ENCODE results near the gene SRXN1. TPM values are rescaled to one million over a fixed set of nuclear protein-coding genes. Genes with fewer than 3 reads are reported as not detected.

The SRXN1 gene
- total RNA-seq, 3 donors from 2014 or later = 16.2 to 30.2 (median 21.1) TPM

DNA sequence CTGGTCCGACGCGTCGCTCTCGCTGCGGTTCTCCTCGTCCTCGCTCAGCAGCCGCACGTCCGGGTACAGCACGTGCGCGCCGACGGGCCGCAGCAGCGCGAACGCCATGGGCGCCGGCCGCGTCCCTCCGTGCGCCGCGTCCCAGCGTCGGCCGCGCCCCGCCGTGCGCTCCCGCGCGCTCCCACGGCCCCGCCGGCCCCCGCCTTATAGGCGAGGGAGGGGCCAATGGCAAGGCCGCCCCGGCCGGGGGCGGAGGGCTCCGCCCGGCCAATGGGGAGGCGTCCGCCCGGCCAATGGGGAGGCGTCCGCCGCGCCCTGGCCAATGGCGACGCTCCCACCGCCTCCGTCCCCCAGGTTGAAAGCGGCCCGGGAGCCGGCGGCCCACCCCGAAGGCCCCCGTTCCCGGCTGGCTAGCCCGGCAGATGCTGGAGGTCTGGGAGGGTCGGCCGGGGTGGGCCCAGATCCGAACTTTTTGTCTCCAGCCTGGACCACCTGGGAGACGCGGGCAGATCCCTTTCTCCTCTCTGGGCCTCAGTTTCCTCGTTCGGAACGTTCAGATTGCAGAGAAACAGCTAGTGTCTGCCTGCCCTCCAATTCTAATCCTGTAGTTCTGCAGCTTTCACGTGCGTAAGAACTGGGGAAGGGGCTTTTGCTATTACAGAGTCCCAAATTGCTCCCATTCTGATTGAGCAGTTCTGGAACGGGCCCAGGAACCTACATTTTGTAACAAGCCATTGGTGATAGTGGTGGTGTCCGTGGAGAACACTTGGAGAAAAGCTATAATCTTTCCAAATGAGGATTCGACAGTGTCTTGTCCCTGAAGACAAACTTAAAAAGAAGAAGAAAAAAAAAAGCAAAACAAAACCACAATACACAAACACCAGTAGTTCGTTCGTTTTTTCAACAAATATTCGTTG is 42.6 kb downstream of the SRXN1 start, which contains the start of gene TCF15:
TCF15 (minus strand) TSS at position 180 of the 917 bp plus-strand sequence; CDS start at position 108, 72 bp downstream.
- no peaks in the 10 kb centered on the region for H3K4me1 ChIP-seq
- peaks cover 0 to 61% of the 10 kb centered on the region in 2 donors for H3K27me3 ChIP-seq
- H3K4me3 ChIP-seq = peak within 1 kb of the TSS; percentile 20 to 53 (median 21)
- DNase-seq (ENCODE audit: low spot score in 2 of 2) = peak in 1 of 2 donors; percentile 5
- intact Hi-C loops (cut with DNase I; ENCODE audit: low total_unique reads) = loop anchor here (10.0 kb wide), 1 partner anchor 1794 kb away; no protein-coding TSS in a partner anchor
- H3K36me3 ChIP-seq = no peaks in the 10 kb centered on the region
- no peak for TF ChIP-seq POLR2A (IDR thresholded peaks at IDR 0.05)
- TF ChIP-seq, protein P1, sequence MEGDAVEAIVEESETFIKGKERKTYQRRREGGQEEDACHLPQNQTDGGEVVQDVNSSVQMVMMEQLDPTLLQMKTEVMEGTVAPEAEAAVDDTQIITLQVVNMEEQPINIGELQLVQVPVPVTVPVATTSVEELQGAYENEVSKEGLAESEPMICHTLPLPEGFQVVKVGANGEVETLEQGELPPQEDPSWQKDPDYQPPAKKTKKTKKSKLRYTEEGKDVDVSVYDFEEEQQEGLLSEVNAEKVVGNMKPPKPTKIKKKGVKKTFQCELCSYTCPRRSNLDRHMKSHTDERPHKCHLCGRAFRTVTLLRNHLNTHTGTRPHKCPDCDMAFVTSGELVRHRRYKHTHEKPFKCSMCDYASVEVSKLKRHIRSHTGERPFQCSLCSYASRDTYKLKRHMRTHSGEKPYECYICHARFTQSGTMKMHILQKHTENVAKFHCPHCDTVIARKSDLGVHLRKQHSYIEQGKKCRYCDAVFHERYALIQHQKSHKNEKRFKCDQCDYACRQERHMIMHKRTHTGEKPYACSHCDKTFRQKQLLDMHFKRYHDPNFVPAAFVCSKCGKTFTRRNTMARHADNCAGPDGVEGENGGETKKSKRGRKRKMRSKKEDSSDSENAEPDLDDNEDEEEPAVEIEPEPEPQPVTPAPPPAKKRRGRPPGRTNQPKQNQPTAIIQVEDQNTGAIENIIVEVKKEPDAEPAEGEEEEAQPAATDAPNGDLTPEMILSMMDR (IDR thresholded peaks at IDR 0.05) = no peak
- TF ChIP-seq POLR2AphosphoS5 (IDR thresholded peaks at IDR 0.05) = no peak
- H3K9me3 ChIP-seq = no peaks in the 10 kb centered on the region
- no peak within 1 kb of the TSS for H3K27ac ChIP-seq

DNA sequence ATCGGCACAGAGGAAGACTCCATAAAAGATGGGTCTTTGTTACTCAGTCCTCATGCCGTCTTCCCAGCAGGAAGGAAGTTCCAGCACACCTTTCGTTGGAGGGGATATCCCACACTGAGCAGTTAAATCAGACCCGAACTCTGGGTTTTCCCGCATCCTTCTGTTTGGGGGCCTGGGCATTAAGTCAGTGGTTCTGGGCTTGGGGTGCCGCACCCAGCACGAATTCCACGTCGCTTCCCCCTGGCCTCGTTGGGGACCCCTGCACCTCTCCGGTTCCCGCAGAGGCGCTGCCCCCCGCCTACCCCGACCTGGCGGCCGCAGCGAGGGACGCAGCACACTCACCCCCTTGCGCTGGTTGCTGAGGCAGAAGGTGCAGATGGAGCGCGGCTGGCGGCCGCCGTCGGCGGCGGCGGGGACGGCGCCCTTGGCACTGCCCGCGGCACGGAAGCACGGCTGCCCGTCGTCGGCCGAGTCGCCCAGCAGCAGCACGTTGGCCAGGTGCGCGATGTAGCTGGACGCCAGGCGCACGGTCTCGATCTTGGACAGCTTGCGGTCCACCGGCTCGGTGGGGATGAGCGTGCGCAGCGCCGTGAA is 43.5 kb downstream of the SRXN1 start:
- H3K4me3 ChIP-seq = peak overlapping the region; percentile 20 to 53 (median 21)
- no peaks in the 10 kb centered on the region for H3K9me3 ChIP-seq
- peaks cover 0 to 59% of the 10 kb centered on the region in 2 donors for H3K27me3 ChIP-seq
- intact Hi-C loops (cut with DNase I; ENCODE audit: low total_unique reads) = no loop called here
- H3K27ac ChIP-seq = no peak overlapping the region
- DNase-seq (ENCODE audit: low spot score in 2 of 2) = no peak
- H3K4me1 ChIP-seq = no peaks in the 10 kb centered on the region
- no peaks in the 10 kb centered on the region for H3K36me3 ChIP-seq
- TF ChIP-seq POLR2AphosphoS5 (IDR thresholded peaks at IDR 0.05) = no peak
- TF ChIP-seq, protein P1 (IDR thresholded peaks at IDR 0.05) = no peak
- no peak for TF ChIP-seq POLR2A (IDR thresholded peaks at IDR 0.05)

DNA sequence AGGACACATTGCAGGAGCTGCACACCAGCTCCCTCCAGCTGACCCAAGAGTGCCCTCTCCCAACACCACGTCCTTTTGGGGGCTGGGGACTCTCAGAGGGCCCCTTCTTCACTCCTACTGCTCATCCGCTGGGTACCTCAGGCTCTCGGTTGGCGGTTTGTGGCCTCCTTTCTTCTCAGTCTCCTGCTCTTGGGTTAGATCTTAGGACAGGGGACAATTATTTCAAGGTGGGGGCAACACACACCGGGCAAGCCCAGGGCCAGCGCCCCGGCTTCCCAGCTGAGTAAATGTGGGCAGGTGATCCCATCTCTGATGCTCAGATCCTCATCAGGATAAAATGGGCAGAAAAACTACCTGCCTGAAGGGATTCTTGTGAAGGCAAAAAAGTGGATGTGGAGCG is 44.0 kb downstream of the SRXN1 start:
- intact Hi-C loops (cut with DNase I; ENCODE audit: low total_unique reads) = no loop called here
- Histone ChIP-seq H3K4me3 (peak overlapping the region; percentile 20 to 53 (median 21)), H3K27me3 (peaks cover 0 to 58% of the 10 kb centered on the region in 2 donors), H3K4me1 (no peaks in the 10 kb centered on the region), H3K9me3 (no peaks in the 10 kb centered on the region), H3K27ac (no peak overlapping the region), H3K36me3 (no peaks in the 10 kb centered on the region)
- no peak for DNase-seq (ENCODE audit: low spot score in 2 of 2)
- TF ChIP-seq POLR2A (IDR thresholded peaks at IDR 0.05) = no peak

DNA sequence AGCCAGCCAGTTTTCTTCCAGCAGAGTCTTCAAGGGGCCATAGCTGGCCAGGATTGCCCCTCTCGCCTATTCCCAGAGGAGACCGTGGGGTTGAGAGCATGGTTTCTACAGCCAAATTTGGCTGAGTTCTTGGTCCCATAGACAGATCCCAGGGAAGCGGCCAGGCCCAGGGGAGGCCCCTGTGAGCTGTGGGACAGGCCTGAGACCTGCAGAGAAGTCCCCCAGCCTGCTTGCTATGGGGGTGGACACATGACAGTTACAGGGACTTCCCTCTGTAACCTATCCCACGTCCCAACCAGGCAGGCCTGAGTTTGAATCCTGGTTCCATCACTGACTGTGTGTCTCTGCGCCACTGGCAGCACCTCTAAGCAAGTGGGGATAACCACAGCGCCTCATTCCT is 45.5 kb downstream of the SRXN1 start:
- TF ChIP-seq POLR2AphosphoS5 (IDR thresholded peaks at IDR 0.05) (no peak), POLR2A (IDR thresholded peaks at IDR 0.05) (no peak)
- TF ChIP-seq, protein P1 (IDR thresholded peaks at IDR 0.05) = no peak
- no peaks in the 10 kb centered on the region for H3K36me3 ChIP-seq
- H3K27me3 ChIP-seq = peaks cover 0 to 43% of the 10 kb centered on the region in 2 donors
- no peak overlapping the region for H3K27ac ChIP-seq
- no peak for DNase-seq (ENCODE audit: low spot score in 2 of 2)
- H3K9me3 ChIP-seq = no peaks in the 10 kb centered on the region
- H3K4me1 ChIP-seq = no peaks in the 10 kb centered on the region
- intact Hi-C loops (cut with DNase I; ENCODE audit: low total_unique reads) = no loop called here
- no peak overlapping the region for H3K4me3 ChIP-seq

DNA sequence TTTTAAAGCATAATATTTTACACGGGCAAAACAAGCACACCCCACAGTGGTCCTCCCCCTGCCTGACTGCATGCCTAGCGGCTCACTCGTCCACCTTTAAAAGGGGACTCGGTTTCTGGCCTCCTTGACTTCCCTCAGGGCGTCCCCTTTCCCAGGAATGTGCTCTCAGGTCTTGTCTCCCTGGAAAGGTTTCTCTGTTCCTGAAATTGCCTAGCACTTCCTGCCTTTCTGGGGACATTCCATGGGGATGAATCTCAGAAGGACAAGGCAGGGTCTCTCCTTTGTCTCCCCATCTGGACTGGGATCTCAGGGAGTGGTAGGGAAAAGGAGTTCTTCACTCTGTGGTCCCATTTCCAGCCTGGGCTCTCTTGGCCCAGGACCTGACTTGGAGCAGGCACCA is 47.8 kb downstream of the SRXN1 start:
- Histone ChIP-seq H3K4me3 (no peak overlapping the region), H3K27ac (no peak overlapping the region), H3K4me1 (no peaks in the 10 kb centered on the region), H3K36me3 (no peaks in the 10 kb centered on the region), H3K9me3 (no peaks in the 10 kb centered on the region), H3K27me3 (peaks cover 0 to 22% of the 10 kb centered on the region in 2 donors)
- TF ChIP-seq POLR2A (IDR thresholded peaks at IDR 0.05) = no peak
- intact Hi-C loops (cut with DNase I; ENCODE audit: low total_unique reads) = no loop called here
- no peak for DNase-seq (ENCODE audit: low spot score in 2 of 2)
